Smooth muscle cell of the coronary artery (primary cell): ENCODE results near the gene AMPD3. TPM values are rescaled to one million over a fixed set of nuclear protein-coding genes. Genes with fewer than 3 reads are reported as not detected.

ENCODE experiments used
- total RNA-seq: library from RNA; depleted of rRNA; stranded (reverse); fragments of >200 nt; gene quantifications from 2 replicates; pipeline ENCODE4 v1.2.3, GENCODE V29; 2014; ENCODE audit warnings: low replicate concordance

The AMPD3 gene
- total RNA-seq = 0.23 and 4.4 TPM in 2 replicates

GRCh38 chr11:10454878-10455631 lies at the start of gene AMPD3:
TSS of gene AMPD3 (plus strand) at chr11:10455264. CDS start at chr11:10461520, 6,256 bp downstream.

GRCh38 chr11:10540915-10541560 lies 86.0 kb downstream of the AMPD3 start, which contains the start of gene RNF141:
TSS of gene RNF141 (minus strand) at chr11:10541187. CDS start at chr11:10534158, 7,029 bp downstream.

Other genes starting within 250 kb of the AMPD3 start
- 27.8 and 36.9 TPM in 2 replicates for gene SBF2, start 161.0 kb upstream of the AMPD3 start, total RNA-seq
- 44.0 and 735 TPM in 2 replicates for gene ADM, start 150.2 kb upstream of the AMPD3 start, total RNA-seq
- gene RNF141, start 85.9 kb downstream of the AMPD3 start, total RNA-seq = 27.9 and 29.0 TPM in 2 replicates
- gene LYVE1, start 113.4 kb downstream of the AMPD3 start, total RNA-seq = 0.23 and 0.59 TPM in 2 replicates
- gene IRAG1, start 238.5 kb downstream of the AMPD3 start, total RNA-seq = 3.6 and 4.8 TPM in 2 replicates